Activated naive CD8-positive, alpha-beta T cell (primary cell): ENCODE data around the gene TOMM5.
A peak's percentile ranks its signal among the peaks of the same experiment; 100 is the strongest.

Source experiments
- H3K27ac Mint-ChIP-seq: one replicate; pipeline ENCODE4 v1.8.0; 2021; ENCODE audit warnings: mixed read lengths
- H3K27me3 Mint-ChIP-seq: one replicate; pipeline ENCODE4 v1.8.0; 2021; ENCODE audit warnings: mixed read lengths
- H3K36me3 Mint-ChIP-seq: one replicate; pipeline ENCODE4 v1.8.0; 2021; ENCODE audit warnings: mixed read lengths
- H3K4me1 Mint-ChIP-seq: one replicate; pipeline ENCODE4 v1.8.0; 2021; ENCODE audit warnings: low read depth, mixed read lengths
- H3K4me3 Mint-ChIP-seq: one replicate; pipeline ENCODE4 v1.8.0; 2021; ENCODE audit warnings: mild to moderate bottlenecking, mixed read lengths
- H3K9me3 Mint-ChIP-seq: one replicate; pipeline ENCODE4 v1.8.0; 2021; ENCODE audit warnings: low read depth, mixed read lengths

The TOMM5 gene

GRCh38 chr9:37592108-37592951 lies at the start of gene TOMM5:
TSS of gene TOMM5 (minus strand) at chr9:37592597. CDS start at chr9:37592532, 65 bp downstream.
- Mint-ChIP-seq H3K9me3 (no peaks in the 10 kb centered on the region), H3K4me3 (peak within 1 kb of the TSS; percentile 100), H3K4me1 (peaks cover 37% of the 10 kb centered on the region), H3K27me3 (peaks cover 3% of the 10 kb centered on the region), H3K36me3 (peaks cover 10% of the 10 kb centered on the region), H3K27ac (peak within 1 kb of the TSS; percentile 99)

GRCh38 chr9:37641331-37641730 lies 48.9 kb upstream of the TOMM5 start:
- no peak overlapping the region for H3K27ac Mint-ChIP-seq
- no peaks in the 10 kb centered on the region for H3K9me3 Mint-ChIP-seq
- H3K4me3 Mint-ChIP-seq, result no peak overlapping the region
- no peaks in the 10 kb centered on the region for H3K4me1 Mint-ChIP-seq
- peaks cover 18% of the 10 kb centered on the region for H3K27me3 Mint-ChIP-seq
- no peaks in the 10 kb centered on the region for H3K36me3 Mint-ChIP-seq

- Mint-ChIP-seq H3K9me3 (no peaks in the 10 kb centered on the region), H3K36me3 (no peaks in the 10 kb centered on the region), H3K27me3 (peaks cover 17% of the 10 kb centered on the region), H3K27ac (no peak overlapping the region), H3K4me1 (no peaks in the 10 kb centered on the region), H3K4me3 (no peak overlapping the region)
Measured at GRCh38 chr9:37640246-37640645, 47.8 kb upstream of the TOMM5 start.

- Mint-ChIP-seq H3K36me3 (no peaks in the 10 kb centered on the region), H3K27ac (no peak overlapping the region), H3K27me3 (peaks cover 16% of the 10 kb centered on the region), H3K4me1 (no peaks in the 10 kb centered on the region), H3K4me3 (no peak overlapping the region), H3K9me3 (no peaks in the 10 kb centered on the region)
Measured at GRCh38 chr9:37639841-37640240, 47.4 kb upstream of the TOMM5 start.

- Mint-ChIP-seq H3K4me3 (no peak overlapping the region), H3K36me3 (no peaks in the 10 kb centered on the region), H3K9me3 (no peaks in the 10 kb centered on the region), H3K27ac (no peak overlapping the region), H3K27me3 (peaks cover 13% of the 10 kb centered on the region), H3K4me1 (no peaks in the 10 kb centered on the region)
Measured at GRCh38 chr9:37639109-37639762, 46.8 kb upstream of the TOMM5 start.

GRCh38 chr9:37636511-37637448 lies 44.4 kb upstream of the TOMM5 start:
- Mint-ChIP-seq H3K27me3 (peaks cover 8% of the 10 kb centered on the region), H3K9me3 (no peaks in the 10 kb centered on the region), H3K4me3 (no peak overlapping the region), H3K4me1 (no peaks in the 10 kb centered on the region), H3K27ac (no peak overlapping the region), H3K36me3 (no peaks in the 10 kb centered on the region)

- peaks cover 2% of the 10 kb centered on the region for H3K27me3 Mint-ChIP-seq
- H3K27ac Mint-ChIP-seq, result no peak overlapping the region
- H3K4me1 Mint-ChIP-seq, result no peaks in the 10 kb centered on the region
- H3K4me3 Mint-ChIP-seq, result no peak overlapping the region
- no peaks in the 10 kb centered on the region for H3K36me3 Mint-ChIP-seq
- H3K9me3 Mint-ChIP-seq, result no peaks in the 10 kb centered on the region
Measured at GRCh38 chr9:37635808-37636207, 43.4 kb upstream of the TOMM5 start.

GRCh38 chr9:37632479-37632878 lies 40.1 kb upstream of the TOMM5 start:
- Mint-ChIP-seq H3K4me3 (no peak overlapping the region), H3K27ac (no peak overlapping the region), H3K36me3 (no peaks in the 10 kb centered on the region), H3K4me1 (no peaks in the 10 kb centered on the region), H3K9me3 (no peaks in the 10 kb centered on the region), H3K27me3 (peaks cover under 1% of the 10 kb centered on the region)

- no peaks in the 10 kb centered on the region for H3K36me3 Mint-ChIP-seq
- H3K27ac Mint-ChIP-seq, result no peak overlapping the region
- no peak overlapping the region for H3K4me3 Mint-ChIP-seq
- H3K9me3 Mint-ChIP-seq, result no peaks in the 10 kb centered on the region
- no peaks in the 10 kb centered on the region for H3K27me3 Mint-ChIP-seq
- H3K4me1 Mint-ChIP-seq, result no peaks in the 10 kb centered on the region
Measured at GRCh38 chr9:37626708-37627292, 34.4 kb upstream of the TOMM5 start.

- no peaks in the 10 kb centered on the region for H3K36me3 Mint-ChIP-seq
- H3K27me3 Mint-ChIP-seq, result no peaks in the 10 kb centered on the region
- H3K4me3 Mint-ChIP-seq, result no peak overlapping the region
- no peaks in the 10 kb centered on the region for H3K4me1 Mint-ChIP-seq
- H3K27ac Mint-ChIP-seq, result no peak overlapping the region
- no peaks in the 10 kb centered on the region for H3K9me3 Mint-ChIP-seq
Measured at GRCh38 chr9:37625758-37626147, 33.4 kb upstream of the TOMM5 start.

GRCh38 chr9:37625036-37625757 lies 32.8 kb upstream of the TOMM5 start:
- H3K4me1 Mint-ChIP-seq, result no peaks in the 10 kb centered on the region
- H3K27ac Mint-ChIP-seq, result no peak overlapping the region
- H3K36me3 Mint-ChIP-seq, result no peaks in the 10 kb centered on the region
- H3K9me3 Mint-ChIP-seq, result no peaks in the 10 kb centered on the region
- H3K27me3 Mint-ChIP-seq, result no peaks in the 10 kb centered on the region
- H3K4me3 Mint-ChIP-seq, result no peak overlapping the region

GRCh38 chr9:37624073-37624472 lies 31.7 kb upstream of the TOMM5 start:
- Mint-ChIP-seq H3K4me1 (no peaks in the 10 kb centered on the region), H3K27me3 (no peaks in the 10 kb centered on the region), H3K27ac (no peak overlapping the region), H3K4me3 (no peak overlapping the region), H3K36me3 (no peaks in the 10 kb centered on the region), H3K9me3 (no peaks in the 10 kb centered on the region)

- no peaks in the 10 kb centered on the region for H3K4me1 Mint-ChIP-seq
- no peak overlapping the region for H3K4me3 Mint-ChIP-seq
- H3K9me3 Mint-ChIP-seq, result no peaks in the 10 kb centered on the region
- H3K27me3 Mint-ChIP-seq, result no peaks in the 10 kb centered on the region
- no peak overlapping the region for H3K27ac Mint-ChIP-seq
- no peaks in the 10 kb centered on the region for H3K36me3 Mint-ChIP-seq
Measured at GRCh38 chr9:37623267-37623666, 30.9 kb upstream of the TOMM5 start.

GRCh38 chr9:37622462-37622861 lies 30.1 kb upstream of the TOMM5 start:
- Mint-ChIP-seq H3K27me3 (no peaks in the 10 kb centered on the region), H3K36me3 (no peaks in the 10 kb centered on the region), H3K27ac (no peak overlapping the region), H3K9me3 (no peaks in the 10 kb centered on the region), H3K4me1 (no peaks in the 10 kb centered on the region), H3K4me3 (no peak overlapping the region)
